Chondrocyte (in vitro differentiated cells): ENCODE data around the gene KRT81. TPM values are rescaled to one million over a fixed set of nuclear protein-coding genes. Genes with fewer than 3 reads are reported as not detected.

Experiments used
- DNase-seq: peaks from one replicate; pipeline ENCODE4 v3.0.0; 2021; ENCODE audit warnings: mixed read lengths, low spot score
- H3K27ac Mint-ChIP-seq: one replicate; pipeline ENCODE4 v1.8.0; 2021; ENCODE audit warnings: mild to moderate bottlenecking, moderate library complexity, mixed read lengths; ENCODE audit not compliant: unreplicated experiment
- H3K27me3 Mint-ChIP-seq: 2 replicates; pipeline ENCODE4 v1.8.0; 2021; ENCODE audit warnings: low read depth, mixed read lengths
- H3K36me3 Mint-ChIP-seq: 2 replicates; pipeline ENCODE4 v1.8.0; 2021; ENCODE audit warnings: low read depth, mixed read lengths
- H3K4me1 Mint-ChIP-seq: 2 replicates; pipeline ENCODE4 v1.8.0; 2021; ENCODE audit warnings: low read depth, mild to moderate bottlenecking, mixed read lengths
- H3K4me3 Mint-ChIP-seq: one replicate; pipeline ENCODE4 v1.8.0; 2021; ENCODE audit warnings: mild to moderate bottlenecking, moderate library complexity, mixed read lengths; ENCODE audit not compliant: unreplicated experiment
- H3K9me3 Mint-ChIP-seq: 2 replicates; pipeline ENCODE4 v1.8.0; 2021; ENCODE audit warnings: low read depth, mixed read lengths
- CTCF ChIP-seq: fragments of 200-600 bp; sonication (generic); IDR thresholded peaks from 2 replicates; pipeline ENCODE4 v1.5.0; 2021; ENCODE audit warnings: antibody characterized with exemption, mild to moderate bottlenecking, moderate library complexity
- total RNA-seq: library from RNA; stranded (reverse); gene quantifications from 3 replicates; pipeline ENCODE4 v1.2.1, GENCODE V29; 2021

KRT81 gene
- total RNA-seq, 1 donor from 2014 or later = 1.3 TPM

GRCh38 chr12:52327830-52328500 is 36.6 kb upstream of the KRT81 start:
- Mint-ChIP-seq H3K9me3 (no peaks in the 10 kb centered on the region), H3K4me3 (no peak overlapping the region), H3K27ac (no peak overlapping the region), H3K36me3 (no peaks in the 10 kb centered on the region), H3K27me3 (peaks cover 17% of the 10 kb centered on the region), H3K4me1 (peaks cover 6% of the 10 kb centered on the region)
- peak; percentile 59 for DNase-seq
- TF ChIP-seq CTCF = no peak

GRCh38 chr12:52327052-52327829 is 35.9 kb upstream of the KRT81 start:
- Mint-ChIP-seq H3K4me3 (no peak overlapping the region), H3K27me3 (peaks cover 23% of the 10 kb centered on the region), H3K36me3 (peaks cover 1% of the 10 kb centered on the region), H3K9me3 (no peaks in the 10 kb centered on the region), H3K4me1 (peaks cover 6% of the 10 kb centered on the region), H3K27ac (no peak overlapping the region)
- peak; percentile 52 for DNase-seq
- peak; percentile 96 for TF ChIP-seq CTCF

- Mint-ChIP-seq H3K4me3 (no peak overlapping the region), H3K27ac (no peak overlapping the region), H3K36me3 (peaks cover 1% of the 10 kb centered on the region), H3K9me3 (no peaks in the 10 kb centered on the region), H3K27me3 (peaks cover 35% of the 10 kb centered on the region), H3K4me1 (peaks cover 6% of the 10 kb centered on the region)
- DNase-seq = peak; percentile 59
- TF ChIP-seq CTCF = no peak
Observed at GRCh38 chr12:52324153-52324444, 32.8 kb upstream of the KRT81 start.

GRCh38 chr12:52323416-52324152 is 32.2 kb upstream of the KRT81 start:
- no peak overlapping the region for H3K4me3 Mint-ChIP-seq
- peaks cover 39% of the 10 kb centered on the region for H3K27me3 Mint-ChIP-seq
- DNase-seq = peak; percentile 34
- peaks cover 6% of the 10 kb centered on the region for H3K4me1 Mint-ChIP-seq
- no peak overlapping the region for H3K27ac Mint-ChIP-seq
- H3K9me3 Mint-ChIP-seq = no peaks in the 10 kb centered on the region
- peaks cover 1% of the 10 kb centered on the region for H3K36me3 Mint-ChIP-seq
- no peak for TF ChIP-seq CTCF

GRCh38 chr12:52323001-52323400 is 31.7 kb upstream of the KRT81 start:
- Mint-ChIP-seq H3K4me1 (peaks cover 6% of the 10 kb centered on the region), H3K4me3 (no peak overlapping the region), H3K9me3 (no peaks in the 10 kb centered on the region), H3K27me3 (peaks cover 41% of the 10 kb centered on the region), H3K36me3 (peaks cover 1% of the 10 kb centered on the region), H3K27ac (no peak overlapping the region)
- DNase-seq = peak; percentile 47
- no peak for TF ChIP-seq CTCF
